Measurements from ENCODE around the gene ADSL.
"Not testable (repeated sequence)": the region's sequence is repeated elsewhere in the genome, so short reads cannot be mapped to it uniquely, and the experiment has no call there.

The ADSL gene

GRCh38 chr22:40346185-40347118 is at the start of gene ADSL:
ADSL (plus strand) TSS chr22:40346500; CDS start chr22:40346559, 59 bp downstream.
- H3K9me3 ChIP-seq: no peaks in the 10 kb centered on the region
- H3K4me3 ChIP-seq: peak within 1 kb of the TSS; percentile 78
- peaks cover 43% of the 10 kb centered on the region for H3K4me1 ChIP-seq
- peak within 1 kb of the TSS; percentile 89 for H3K9ac ChIP-seq
- H3K27ac ChIP-seq: peak within 1 kb of the TSS; percentile 82
- H3K27me3 ChIP-seq: no peaks in the 10 kb centered on the region
- TF ChIP-seq Cebpa-rat (IDR thresholded peaks at IDR 0.05): no peak
- peaks cover 32% of the 10 kb centered on the region for H3K36me3 ChIP-seq
- H3K4me2 ChIP-seq: peak within 1 kb of the TSS; percentile 82
- H4K20me1 ChIP-seq: peaks cover 33% of the 10 kb centered on the region

GRCh38 chr22:40300316-40300715 is 46.0 kb upstream of the ADSL start:
- Histone ChIP-seq H3K27ac (no peak overlapping the region), H4K20me1 (no peaks in the 10 kb centered on the region), H3K4me3 (no peak overlapping the region), H3K4me1 (no peaks in the 10 kb centered on the region), H3K4me2 (no peak overlapping the region), H3K9me3 (no peaks in the 10 kb centered on the region), H3K9ac (no peak overlapping the region), H3K36me3 (peaks cover 92% of the 10 kb centered on the region), H3K27me3 (no peaks in the 10 kb centered on the region)
- TF ChIP-seq Cebpa-rat (IDR thresholded peaks at IDR 0.05): no peak

GRCh38 chr22:40300884-40301672 is 45.2 kb upstream of the ADSL start:
- Histone ChIP-seq H3K27me3 (no peaks in the 10 kb centered on the region), H3K27ac (no peak overlapping the region), H3K4me3 (no peak overlapping the region), H3K9ac (no peak overlapping the region), H3K9me3 (no peaks in the 10 kb centered on the region), H3K4me2 (no peak overlapping the region), H3K36me3 (peaks cover 92% of the 10 kb centered on the region), H3K4me1 (no peaks in the 10 kb centered on the region), H4K20me1 (no peaks in the 10 kb centered on the region)
- TF ChIP-seq Cebpa-rat (IDR thresholded peaks at IDR 0.05): no peak

GRCh38 chr22:40302149-40302548 is 44.2 kb upstream of the ADSL start:
- no peaks in the 10 kb centered on the region for H3K9me3 ChIP-seq
- H3K27ac ChIP-seq: no peak overlapping the region
- no peak overlapping the region for H3K4me2 ChIP-seq
- no peak overlapping the region for H3K9ac ChIP-seq
- no peak overlapping the region for H3K4me3 ChIP-seq
- H3K36me3 ChIP-seq: peaks cover 92% of the 10 kb centered on the region
- H3K27me3 ChIP-seq: no peaks in the 10 kb centered on the region
- H4K20me1 ChIP-seq: no peaks in the 10 kb centered on the region
- no peak for TF ChIP-seq Cebpa-rat (IDR thresholded peaks at IDR 0.05)
- no peaks in the 10 kb centered on the region for H3K4me1 ChIP-seq

GRCh38 chr22:40305625-40306024 is 40.7 kb upstream of the ADSL start:
- H3K4me3 ChIP-seq: no peak overlapping the region
- H3K9me3 ChIP-seq: no peaks in the 10 kb centered on the region
- no peaks in the 10 kb centered on the region for H3K27me3 ChIP-seq
- no peaks in the 10 kb centered on the region for H3K4me1 ChIP-seq
- H4K20me1 ChIP-seq: no peaks in the 10 kb centered on the region
- no peak overlapping the region for H3K4me2 ChIP-seq
- no peak overlapping the region for H3K27ac ChIP-seq
- H3K36me3 ChIP-seq: peaks cover 94% of the 10 kb centered on the region
- no peak overlapping the region for H3K9ac ChIP-seq
- no peak for TF ChIP-seq Cebpa-rat (IDR thresholded peaks at IDR 0.05)

- Histone ChIP-seq H3K4me2 (no peak overlapping the region), H3K36me3 (peaks cover 97% of the 10 kb centered on the region), H3K4me3 (no peak overlapping the region), H4K20me1 (no peaks in the 10 kb centered on the region), H3K9ac (no peak overlapping the region), H3K27ac (no peak overlapping the region), H3K9me3 (no peaks in the 10 kb centered on the region), H3K27me3 (no peaks in the 10 kb centered on the region), H3K4me1 (peaks cover 11% of the 10 kb centered on the region)
- TF ChIP-seq Cebpa-rat (IDR thresholded peaks at IDR 0.05): no peak
These were observed 37.2 kb upstream of the ADSL start for GRCh38 chr22:40308999-40309573.

- H3K4me1 ChIP-seq: peaks cover 16% of the 10 kb centered on the region
- no peaks in the 10 kb centered on the region for H3K9me3 ChIP-seq
- H3K27me3 ChIP-seq: no peaks in the 10 kb centered on the region
- TF ChIP-seq Cebpa-rat (IDR thresholded peaks at IDR 0.05): no peak
- H3K36me3 ChIP-seq: peaks cover 99% of the 10 kb centered on the region
- H3K9ac ChIP-seq: no peak overlapping the region
- no peaks in the 10 kb centered on the region for H4K20me1 ChIP-seq
- no peak overlapping the region for H3K27ac ChIP-seq
- H3K4me3 ChIP-seq: no peak overlapping the region
- H3K4me2 ChIP-seq: no peak overlapping the region
These were observed 36.7 kb upstream of the ADSL start for GRCh38 chr22:40309631-40310030.

- H3K4me3 ChIP-seq: no peak overlapping the region
- TF ChIP-seq Cebpa-rat (IDR thresholded peaks at IDR 0.05): no peak
- H3K36me3 ChIP-seq: peaks cover 95% of the 10 kb centered on the region
- no peaks in the 10 kb centered on the region for H3K9me3 ChIP-seq
- no peak overlapping the region for H3K9ac ChIP-seq
- peaks cover 22% of the 10 kb centered on the region for H3K4me1 ChIP-seq
- H3K27me3 ChIP-seq: no peaks in the 10 kb centered on the region
- H3K27ac ChIP-seq: no peak overlapping the region
- H3K4me2 ChIP-seq: no peak overlapping the region
- no peaks in the 10 kb centered on the region for H4K20me1 ChIP-seq
These were observed 36.1 kb upstream of the ADSL start for GRCh38 chr22:40310081-40310767.

- H3K4me2 ChIP-seq: no peak overlapping the region
- no peaks in the 10 kb centered on the region for H3K9me3 ChIP-seq
- H3K27me3 ChIP-seq: no peaks in the 10 kb centered on the region
- no peak overlapping the region for H3K4me3 ChIP-seq
- no peak overlapping the region for H3K9ac ChIP-seq
- TF ChIP-seq Cebpa-rat (IDR thresholded peaks at IDR 0.05): no peak
- peaks cover 28% of the 10 kb centered on the region for H3K4me1 ChIP-seq
- no peak overlapping the region for H3K27ac ChIP-seq
- peaks cover 90% of the 10 kb centered on the region for H3K36me3 ChIP-seq
- no peaks in the 10 kb centered on the region for H4K20me1 ChIP-seq
These were observed 35.6 kb upstream of the ADSL start for GRCh38 chr22:40310768-40311120.

GRCh38 chr22:40311646-40312045 is 34.7 kb upstream of the ADSL start:
- H3K9ac ChIP-seq, H4K20me1 ChIP-seq: not testable (repeated sequence)

More at GRCh38 chr22:40311646-40312045, 34.7 kb upstream of the ADSL start:
- Histone ChIP-seq H3K4me1 (peaks cover 37% of the 10 kb centered on the region), H3K36me3 (peaks cover 90% of the 10 kb centered on the region)
- H3K4me3 ChIP-seq, H3K27ac ChIP-seq, H3K9me3 ChIP-seq, H3K27me3 ChIP-seq, H3K4me2 ChIP-seq: not testable (repeated sequence)
